Measurements from ENCODE around the gene NDEL1.

The NDEL1 gene

DNA sequence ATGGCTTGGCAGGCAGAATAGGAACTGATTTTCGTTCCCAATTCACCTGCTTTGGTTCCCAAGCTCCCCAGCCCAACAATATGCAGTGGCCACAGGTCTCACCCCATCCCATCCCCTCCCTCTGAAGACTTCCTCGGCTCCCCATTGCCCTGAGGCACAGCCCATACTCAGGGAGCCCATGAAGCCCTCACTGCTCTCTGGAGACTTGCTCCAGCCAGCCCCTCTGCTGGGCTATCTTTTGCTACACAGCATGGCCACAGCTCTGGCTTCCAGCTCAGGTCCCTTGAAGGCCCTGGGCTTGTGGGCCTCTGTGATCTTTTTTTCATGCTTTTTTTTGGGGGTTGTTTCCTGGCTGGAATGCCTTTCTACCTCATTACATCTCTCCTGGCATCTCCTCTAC, 29.5 kb upstream of the NDEL1 start:
- H3K4me3 ChIP-seq (ENCODE audit: low read depth, low read length), result no peak overlapping the region
- TF ChIP-seq, protein P1, sequence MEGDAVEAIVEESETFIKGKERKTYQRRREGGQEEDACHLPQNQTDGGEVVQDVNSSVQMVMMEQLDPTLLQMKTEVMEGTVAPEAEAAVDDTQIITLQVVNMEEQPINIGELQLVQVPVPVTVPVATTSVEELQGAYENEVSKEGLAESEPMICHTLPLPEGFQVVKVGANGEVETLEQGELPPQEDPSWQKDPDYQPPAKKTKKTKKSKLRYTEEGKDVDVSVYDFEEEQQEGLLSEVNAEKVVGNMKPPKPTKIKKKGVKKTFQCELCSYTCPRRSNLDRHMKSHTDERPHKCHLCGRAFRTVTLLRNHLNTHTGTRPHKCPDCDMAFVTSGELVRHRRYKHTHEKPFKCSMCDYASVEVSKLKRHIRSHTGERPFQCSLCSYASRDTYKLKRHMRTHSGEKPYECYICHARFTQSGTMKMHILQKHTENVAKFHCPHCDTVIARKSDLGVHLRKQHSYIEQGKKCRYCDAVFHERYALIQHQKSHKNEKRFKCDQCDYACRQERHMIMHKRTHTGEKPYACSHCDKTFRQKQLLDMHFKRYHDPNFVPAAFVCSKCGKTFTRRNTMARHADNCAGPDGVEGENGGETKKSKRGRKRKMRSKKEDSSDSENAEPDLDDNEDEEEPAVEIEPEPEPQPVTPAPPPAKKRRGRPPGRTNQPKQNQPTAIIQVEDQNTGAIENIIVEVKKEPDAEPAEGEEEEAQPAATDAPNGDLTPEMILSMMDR (IDR thresholded peaks at IDR 0.05; ENCODE audit: low read depth, low read length, missing control alignments), result no peak
- DNase-seq (ENCODE audit: low read depth), result no peak

DNA sequence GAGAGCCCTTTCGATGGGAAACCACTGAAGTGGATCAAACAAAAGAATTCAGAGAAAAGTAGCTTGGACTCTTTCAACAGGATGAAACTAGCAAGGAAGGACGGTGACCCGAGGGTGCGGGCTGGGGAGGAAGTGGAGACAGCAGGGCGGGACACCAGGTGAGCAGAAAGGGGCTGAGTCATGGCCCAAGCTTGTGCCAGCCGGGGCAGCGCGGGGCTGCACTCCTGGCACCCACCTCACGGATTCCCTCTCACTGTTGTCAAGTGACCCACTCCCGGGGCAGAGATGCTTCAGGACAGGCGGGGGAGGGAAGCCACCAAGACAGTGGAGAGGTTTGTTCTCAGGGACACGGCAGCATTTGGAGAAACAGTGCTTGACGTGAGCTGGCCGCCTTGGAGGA, 27.3 kb upstream of the NDEL1 start:
- TF ChIP-seq, protein P1 (IDR thresholded peaks at IDR 0.05; ENCODE audit: low read depth, low read length, missing control alignments), result no peak
- DNase-seq (ENCODE audit: low read depth), result no peak
- no peak overlapping the region for H3K4me3 ChIP-seq (ENCODE audit: low read depth, low read length)

DNA sequence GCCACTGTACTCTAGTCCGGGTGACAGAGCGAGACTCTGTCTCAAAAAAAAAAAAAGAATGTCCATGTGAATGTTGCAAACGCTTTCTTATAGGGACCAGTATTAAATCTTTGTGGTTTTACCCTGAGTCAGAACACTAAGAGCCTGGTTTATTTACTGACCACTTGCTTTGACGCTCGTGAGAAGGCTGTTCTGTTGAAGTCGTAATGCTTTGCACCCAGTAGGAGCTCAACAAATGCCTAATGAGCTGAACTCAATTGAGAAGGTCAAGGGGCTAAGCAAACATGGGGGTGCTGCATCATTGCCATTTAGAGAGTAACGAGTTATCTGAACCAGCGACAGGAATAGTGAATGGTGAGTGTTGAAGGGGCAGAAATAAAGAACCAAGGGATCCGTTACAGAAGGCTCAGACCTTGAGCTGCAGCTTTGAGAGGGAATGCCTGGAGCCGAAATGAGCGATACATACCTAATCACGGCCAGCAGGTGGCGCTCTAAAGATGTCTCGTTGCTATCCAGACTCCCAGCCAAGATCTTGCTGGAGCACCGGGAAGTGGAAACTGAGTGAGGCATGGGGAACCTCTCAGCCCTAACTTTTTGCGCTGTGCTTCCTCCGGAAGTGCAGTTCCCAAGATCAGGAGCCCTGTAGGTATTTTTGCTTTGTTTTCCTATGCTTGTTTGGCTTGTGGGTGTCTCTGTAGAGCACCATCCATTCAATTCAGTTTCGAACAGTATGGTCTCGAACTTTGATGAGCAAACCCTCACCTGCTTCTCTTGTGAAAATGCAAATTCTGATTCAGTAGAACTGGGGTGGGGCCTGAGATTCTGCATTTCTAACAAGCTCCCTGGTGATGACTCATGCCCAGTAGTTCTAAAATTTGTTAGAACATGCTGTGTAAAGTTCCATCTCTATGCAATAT, 25.5 kb upstream of the NDEL1 start:
- TF ChIP-seq, protein P1 (IDR thresholded peaks at IDR 0.05; ENCODE audit: low read depth, low read length, missing control alignments), result peak; percentile 90
- peak; percentile 43 for DNase-seq (ENCODE audit: low read depth)
- H3K4me3 ChIP-seq (ENCODE audit: low read depth, low read length), result no peak overlapping the region

DNA sequence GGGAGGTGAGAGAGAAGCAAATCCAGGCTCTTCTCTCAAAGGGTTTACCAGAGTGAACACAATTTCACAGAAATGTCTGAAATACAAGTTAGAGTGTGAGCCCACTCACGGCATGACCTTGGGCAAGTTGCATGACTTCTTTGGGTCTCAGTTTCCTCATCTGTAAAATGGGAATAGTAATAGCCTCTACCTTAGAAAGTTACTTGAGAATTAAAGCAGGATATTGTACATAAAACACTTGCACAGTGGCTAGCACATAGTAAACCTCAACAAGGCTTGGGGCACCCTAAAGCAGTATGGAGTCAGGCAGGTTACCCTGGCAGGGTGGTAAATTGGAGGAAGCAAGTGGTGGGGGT, 24.8 kb upstream of the NDEL1 start:
- no peak overlapping the region for H3K4me3 ChIP-seq (ENCODE audit: low read depth, low read length)
- TF ChIP-seq, protein P1 (IDR thresholded peaks at IDR 0.05; ENCODE audit: low read depth, low read length, missing control alignments), result no peak
- no peak for DNase-seq (ENCODE audit: low read depth)

DNA sequence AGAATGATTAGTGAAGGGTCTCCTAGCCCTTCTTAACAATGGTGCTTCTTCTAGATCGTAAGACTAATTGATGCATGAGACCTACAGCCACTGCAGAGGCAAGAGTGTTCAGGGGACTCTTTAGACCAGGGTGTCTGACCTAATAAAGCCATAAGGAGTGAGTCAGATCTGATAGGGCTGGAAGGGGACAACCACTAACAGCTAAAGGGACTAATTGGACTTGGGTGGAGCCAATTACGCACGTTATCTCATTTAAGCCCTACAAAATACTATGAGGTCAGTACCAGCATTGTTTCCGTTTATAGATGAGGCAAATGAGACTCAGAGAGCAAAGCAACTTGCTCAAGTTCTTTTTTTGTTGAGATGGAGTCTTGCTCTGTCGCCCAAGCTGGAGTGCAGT, 23.6 kb upstream of the NDEL1 start:
- no peak for DNase-seq (ENCODE audit: low read depth)
- no peak overlapping the region for H3K4me3 ChIP-seq (ENCODE audit: low read depth, low read length)
- TF ChIP-seq, protein P1 (IDR thresholded peaks at IDR 0.05; ENCODE audit: low read depth, low read length, missing control alignments), result no peak

DNA sequence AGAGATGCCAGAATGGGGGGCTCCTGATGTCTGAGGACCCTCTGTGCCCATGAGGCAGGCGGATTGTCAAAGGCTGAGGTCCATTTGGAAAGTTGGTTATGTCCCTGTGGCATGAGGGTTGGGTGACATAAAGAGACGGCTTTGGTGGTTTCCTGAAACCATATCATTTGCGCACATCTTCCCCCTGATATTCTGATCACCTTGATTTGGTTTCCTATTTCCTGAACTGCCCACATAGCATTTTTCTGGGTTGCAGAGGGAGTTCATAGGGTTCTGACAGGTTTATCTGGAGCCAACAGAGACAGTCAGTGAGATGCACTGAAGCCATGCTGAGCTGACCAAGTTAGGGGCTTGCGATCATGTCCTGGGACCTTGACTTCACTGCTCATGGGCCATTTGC, 22.4 kb upstream of the NDEL1 start:
- no peak overlapping the region for H3K4me3 ChIP-seq (ENCODE audit: low read depth, low read length)

More for the DNA sequence above, 22.4 kb upstream of the NDEL1 start:
- DNase-seq (ENCODE audit: low read depth), result no peak
- TF ChIP-seq, protein P1 (IDR thresholded peaks at IDR 0.05; ENCODE audit: low read depth, low read length, missing control alignments), result no peak
